AG04450 (cell line): ENCODE results near the gene RAD23B. TPM values are rescaled to one million over a fixed set of nuclear protein-coding genes. Genes with fewer than 3 reads are reported as not detected.

ENCODE experiments used
- CTCF ChIA-PET: fragments of 300-600, 350-600 bp; formaldehyde crosslinking; extraction: SDS; loops from one replicate; lab custom pipeline; 2022; ENCODE audit warnings: antibody characterized with exemption, inconsistent platforms; lab: Charles Lee
- POLR2A ChIA-PET: fragments of 350-600 bp; formaldehyde crosslinking; extraction: SDS; loops from one replicate; lab custom pipeline; 2021; ENCODE audit warnings: antibody characterized with exemption, inconsistent platforms; lab: Yijun Ruan, JAX
- DNase-seq: peaks from one replicate; pipeline ENCODE4 v3.0.0-alpha.2; 2011; ENCODE audit warnings: low read depth, low spot score
- H3K27ac ChIP-seq: one replicate; pipeline ENCODE4 v1.5.1; 2012; ENCODE audit warnings: low read depth, low read length, control low read depth
- H3K27me3 ChIP-seq: one replicate; pipeline ENCODE4 v1.6.0; 2012; ENCODE audit warnings: low read length; ENCODE audit not compliant: control insufficient read depth, insufficient read depth
- H3K4me3 ChIP-seq: 2 replicates; pipeline ENCODE4 v1.5.1; 2011; ENCODE audit warnings: mild to moderate bottlenecking, low read depth, low read length, control low read depth
- H3K9me3 ChIP-seq: 2 replicates; pipeline ENCODE4 v1.5.1; 2012; ENCODE audit warnings: low read length; ENCODE audit not compliant: control insufficient read depth, insufficient read depth
- polyA plus RNA-seq: library from polyadenylated mRNA; depleted of rRNA; stranded (reverse); fragments of >200 nt; gene quantifications from 2 replicates; pipeline ENCODE4 v1.2.3, GENCODE V29; 2011
- TF ChIP-seq, protein P1 (sequence below): IDR thresholded peaks from 2 replicates; pipeline ENCODE4 v1.5.1; 2011; ENCODE audit warnings: low read depth, low read length, control low read depth, inconsistent platforms

RAD23B gene
- polyA plus RNA-seq, 1 experiment = 224 TPM

GRCh38 chr9:107281922-107282667, 984 bp upstream of the RAD23B start:
- DNase-seq = no peak
- CTCF ChIA-PET = interaction anchor here (0.8 kb wide), 1 partner anchor 12 kb away, joined by 3 read pairs; no protein-coding TSS in a partner anchor
- POLR2A ChIA-PET = interaction anchor here (2.2 to 3.2 kb wide), 2 partner anchors 12 to 30 kb away, joined by 7 to 25 read pairs; no protein-coding TSS in a partner anchor
- H3K4me3 ChIP-seq = peak overlapping the region; percentile 70
- H3K9me3 ChIP-seq = peaks cover 4% of the 10 kb centered on the region; the same call in 1 of the 2 replicates
- H3K27me3 ChIP-seq = no peaks in the 10 kb centered on the region
- H3K27ac ChIP-seq = peak overlapping the region; percentile 85
- TF ChIP-seq, protein P1, sequence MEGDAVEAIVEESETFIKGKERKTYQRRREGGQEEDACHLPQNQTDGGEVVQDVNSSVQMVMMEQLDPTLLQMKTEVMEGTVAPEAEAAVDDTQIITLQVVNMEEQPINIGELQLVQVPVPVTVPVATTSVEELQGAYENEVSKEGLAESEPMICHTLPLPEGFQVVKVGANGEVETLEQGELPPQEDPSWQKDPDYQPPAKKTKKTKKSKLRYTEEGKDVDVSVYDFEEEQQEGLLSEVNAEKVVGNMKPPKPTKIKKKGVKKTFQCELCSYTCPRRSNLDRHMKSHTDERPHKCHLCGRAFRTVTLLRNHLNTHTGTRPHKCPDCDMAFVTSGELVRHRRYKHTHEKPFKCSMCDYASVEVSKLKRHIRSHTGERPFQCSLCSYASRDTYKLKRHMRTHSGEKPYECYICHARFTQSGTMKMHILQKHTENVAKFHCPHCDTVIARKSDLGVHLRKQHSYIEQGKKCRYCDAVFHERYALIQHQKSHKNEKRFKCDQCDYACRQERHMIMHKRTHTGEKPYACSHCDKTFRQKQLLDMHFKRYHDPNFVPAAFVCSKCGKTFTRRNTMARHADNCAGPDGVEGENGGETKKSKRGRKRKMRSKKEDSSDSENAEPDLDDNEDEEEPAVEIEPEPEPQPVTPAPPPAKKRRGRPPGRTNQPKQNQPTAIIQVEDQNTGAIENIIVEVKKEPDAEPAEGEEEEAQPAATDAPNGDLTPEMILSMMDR = no peak

DNA sequence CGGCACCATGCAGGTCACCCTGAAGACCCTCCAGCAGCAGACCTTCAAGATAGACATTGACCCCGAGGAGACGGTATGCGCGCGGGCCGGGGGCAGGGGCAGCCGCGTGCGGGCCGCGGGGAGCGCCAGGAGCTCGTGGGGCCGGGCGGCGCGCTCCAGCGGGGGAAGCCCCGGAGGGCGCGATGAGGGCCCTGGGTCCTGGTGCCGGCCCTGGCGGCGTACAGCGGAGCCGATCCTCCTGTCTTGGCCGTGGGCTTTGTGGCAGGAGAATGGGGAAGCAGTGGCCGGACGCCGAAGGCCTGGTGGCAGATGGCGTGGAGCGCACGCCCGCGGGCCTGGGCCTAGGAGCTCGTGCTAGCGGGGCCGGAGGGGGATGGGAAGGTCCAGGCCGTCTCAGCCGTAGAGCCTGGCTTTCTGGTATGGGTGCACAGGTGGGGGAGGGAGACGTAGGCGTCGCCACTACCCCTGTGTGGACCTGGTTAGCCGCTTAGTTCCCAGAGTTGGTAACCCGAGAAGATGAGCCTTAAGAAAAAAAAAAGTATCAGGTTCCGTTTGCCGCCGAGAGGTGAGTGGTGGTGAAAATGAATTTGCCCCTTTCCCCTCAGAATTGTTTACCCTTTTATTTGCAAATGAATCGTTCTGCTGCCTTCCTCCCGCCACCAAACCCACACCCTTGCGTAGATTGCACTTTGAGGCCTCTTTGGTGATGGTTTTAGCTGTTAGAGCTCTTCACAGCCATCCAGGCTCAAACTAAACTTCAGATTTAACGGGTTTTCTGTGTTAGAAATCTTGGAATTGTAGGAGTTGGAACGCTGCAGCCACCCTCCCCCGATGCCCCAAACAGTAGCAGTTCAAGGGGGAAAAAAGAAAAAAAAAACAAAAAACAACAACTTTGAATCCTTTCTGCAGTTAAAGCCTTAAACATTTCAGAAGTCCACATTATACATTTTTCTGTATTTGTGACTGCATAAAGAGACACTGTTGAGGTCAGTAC, 841 bp downstream of the RAD23B start:
- peak; percentile 29 for DNase-seq
- ChIA-PET POLR2A (interaction anchor here (0.7 to 3.2 kb wide), 7 partner anchors 9 to 61 kb away, joined by 3 to 25 read pairs (median 6); no protein-coding TSS in a partner anchor), CTCF (interaction anchor here (1.1 to 1.4 kb wide), 2 partner anchors 19 to 57 kb away, joined by 6 to 10 read pairs; no protein-coding TSS in a partner anchor)
- H3K27ac ChIP-seq = peak overlapping the region; percentile 86
- H3K4me3 ChIP-seq = peak overlapping the region; percentile 94
- peaks cover 4% of the 10 kb centered on the region; the same call in 1 of the 2 replicates for H3K9me3 ChIP-seq
- H3K27me3 ChIP-seq = no peaks in the 10 kb centered on the region
- TF ChIP-seq, protein P1 = no peak

DNA sequence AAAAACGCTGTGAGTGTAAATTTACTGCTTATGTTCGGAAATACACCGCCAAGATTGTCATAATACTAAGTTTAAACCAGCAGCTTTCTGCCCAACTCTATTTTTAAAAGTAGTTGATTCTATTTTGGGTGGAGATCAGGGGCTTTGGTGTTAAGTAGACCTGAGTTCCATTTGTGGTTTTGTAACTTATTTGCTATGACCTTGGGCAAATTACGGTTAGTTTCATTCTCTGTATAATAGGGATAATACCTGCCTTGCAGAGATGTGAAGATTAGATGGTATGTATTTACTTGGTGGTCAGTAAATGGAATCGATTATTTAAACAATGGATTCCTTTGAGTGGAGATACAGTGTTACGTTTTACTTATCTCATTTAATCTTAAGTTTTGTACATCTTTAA, 1.6 kb downstream of the RAD23B start:
- no peaks in the 10 kb centered on the region for H3K27me3 ChIP-seq
- peak overlapping the region; percentile 94 for H3K4me3 ChIP-seq
- ChIA-PET POLR2A (interaction anchor here (0.7 kb wide), 1 partner anchor 35 kb away, joined by 3 read pairs; no protein-coding TSS in a partner anchor), CTCF (no interaction called here)
- H3K27ac ChIP-seq = peak overlapping the region; percentile 86
- TF ChIP-seq, protein P1 = no peak
- peaks cover 4% of the 10 kb centered on the region; the same call in 1 of the 2 replicates for H3K9me3 ChIP-seq
- DNase-seq = no peak

- TF ChIP-seq, protein P1 = no peak
- H3K27me3 ChIP-seq = no peaks in the 10 kb centered on the region
- POLR2A ChIA-PET = no interaction called here
- DNase-seq = no peak
- peak overlapping the region; percentile 94 for H3K4me3 ChIP-seq
- H3K9me3 ChIP-seq = peaks cover 4% of the 10 kb centered on the region; the same call in 1 of the 2 replicates
- CTCF ChIA-PET = no interaction called here
- no peak overlapping the region for H3K27ac ChIP-seq
Measured at GRCh38 chr9:107285286-107285685, 2.2 kb downstream of the RAD23B start.
